Ishikawa (cell line): ENCODE results near the gene AGPAT2.

Experiments
- CEBPB ChIP-seq: IDR thresholded peaks from 2 replicates; pipeline ENCODE4 v1.6.1; 2012
- CREB1 ChIP-seq: IDR thresholded peaks from 2 replicates; pipeline ENCODE4 v1.6.1; 2012; ENCODE audit warnings: low read depth
- EGR1 ChIP-seq: IDR thresholded peaks from 2 replicates; pipeline ENCODE4 v1.6.1; 2012
- EP300 ChIP-seq: IDR thresholded peaks from 2 replicates; pipeline ENCODE4 v1.6.1; 2012; ENCODE audit warnings: borderline replicate concordance
- FOXM1 ChIP-seq: IDR thresholded peaks from 2 replicates; pipeline ENCODE4 v1.6.1; 2012; ENCODE audit warnings: low read depth, borderline replicate concordance
- NFIC ChIP-seq: IDR thresholded peaks from 2 replicates; pipeline ENCODE4 v1.6.1; 2012
- RAD21 ChIP-seq: IDR thresholded peaks from 2 replicates; pipeline ENCODE4 v1.6.1; 2012; ENCODE audit warnings: low read depth
- TAF1 ChIP-seq: IDR thresholded peaks from 2 replicates; pipeline ENCODE4 v1.6.1; 2012; ENCODE audit warnings: low read depth, mild to moderate bottlenecking
- TCF12 ChIP-seq: IDR thresholded peaks from 2 replicates; pipeline ENCODE4 v1.6.1; 2012; ENCODE audit warnings: low read depth
- TEAD4 ChIP-seq: IDR thresholded peaks from 2 replicates; pipeline ENCODE4 v1.6.1; 2012
- YY1 ChIP-seq: IDR thresholded peaks from 2 replicates; pipeline ENCODE4 v1.6.1; 2012; ENCODE audit warnings: low read depth
- ZBTB7A ChIP-seq: IDR thresholded peaks from 2 replicates; pipeline ENCODE4 v1.6.1; 2012; ENCODE audit warnings: low read depth
- TF ChIP-seq, protein P1 (sequence below): IDR thresholded peaks from 2 replicates; pipeline ENCODE4 v1.6.1; 2012; ENCODE audit warnings: low read depth, mild to moderate bottlenecking
- TF ChIP-seq, protein P2 (sequence below): IDR thresholded peaks from 2 replicates; pipeline ENCODE4 v1.6.1; 2012
- TF ChIP-seq, protein P3 (sequence below): IDR thresholded peaks from 2 replicates; pipeline ENCODE4 v1.6.1; 2012

Gene AGPAT2

DNA sequence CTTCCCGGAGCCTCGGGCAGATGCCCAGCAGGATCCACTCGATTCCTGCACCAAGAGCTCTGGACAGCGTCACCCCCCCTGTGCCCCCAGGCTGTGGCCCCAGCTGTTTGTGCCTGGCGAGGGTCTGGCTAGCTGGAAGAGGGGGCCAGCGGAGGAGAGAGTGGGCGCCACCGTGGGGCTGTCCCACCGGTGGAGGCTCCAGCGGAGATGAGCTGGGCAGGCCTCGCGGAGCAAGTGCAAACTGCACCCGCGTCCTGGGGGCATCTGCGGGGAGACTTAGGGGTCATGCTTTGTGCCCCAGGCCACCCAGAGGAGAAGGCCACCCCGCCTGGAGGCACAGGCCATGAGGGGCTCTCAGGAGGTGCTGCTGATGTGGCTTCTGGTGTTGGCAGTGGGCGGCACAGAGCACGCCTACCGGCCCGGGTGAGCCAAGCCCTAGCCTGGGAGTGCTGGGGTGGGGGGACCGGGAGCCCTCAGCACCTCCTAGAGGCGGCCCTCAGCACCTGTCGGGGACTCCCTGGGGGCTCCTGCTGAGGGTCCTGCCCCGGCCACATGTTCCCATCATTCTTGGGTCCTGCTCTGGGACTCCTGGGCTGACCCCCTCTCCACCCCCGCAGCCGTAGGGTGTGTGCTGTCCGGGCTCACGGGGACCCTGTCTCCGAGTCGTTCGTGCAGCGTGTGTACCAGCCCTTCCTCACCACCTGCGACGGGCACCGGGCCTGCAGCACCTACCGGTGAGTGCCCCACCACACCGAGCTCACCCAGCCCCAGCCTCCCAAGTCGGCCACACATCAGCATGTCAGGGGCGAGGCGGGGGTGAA, 19.1 kb downstream of the AGPAT2 start:
- TF ChIP-seq EP300 (no peak), FOXM1 (no peak), YY1 (no peak), EGR1 (no peak), NFIC (no peak), CREB1 (no peak), ZBTB7A (no peak), RAD21 (no peak), TCF12 (no peak)
- TF ChIP-seq, protein P1, sequence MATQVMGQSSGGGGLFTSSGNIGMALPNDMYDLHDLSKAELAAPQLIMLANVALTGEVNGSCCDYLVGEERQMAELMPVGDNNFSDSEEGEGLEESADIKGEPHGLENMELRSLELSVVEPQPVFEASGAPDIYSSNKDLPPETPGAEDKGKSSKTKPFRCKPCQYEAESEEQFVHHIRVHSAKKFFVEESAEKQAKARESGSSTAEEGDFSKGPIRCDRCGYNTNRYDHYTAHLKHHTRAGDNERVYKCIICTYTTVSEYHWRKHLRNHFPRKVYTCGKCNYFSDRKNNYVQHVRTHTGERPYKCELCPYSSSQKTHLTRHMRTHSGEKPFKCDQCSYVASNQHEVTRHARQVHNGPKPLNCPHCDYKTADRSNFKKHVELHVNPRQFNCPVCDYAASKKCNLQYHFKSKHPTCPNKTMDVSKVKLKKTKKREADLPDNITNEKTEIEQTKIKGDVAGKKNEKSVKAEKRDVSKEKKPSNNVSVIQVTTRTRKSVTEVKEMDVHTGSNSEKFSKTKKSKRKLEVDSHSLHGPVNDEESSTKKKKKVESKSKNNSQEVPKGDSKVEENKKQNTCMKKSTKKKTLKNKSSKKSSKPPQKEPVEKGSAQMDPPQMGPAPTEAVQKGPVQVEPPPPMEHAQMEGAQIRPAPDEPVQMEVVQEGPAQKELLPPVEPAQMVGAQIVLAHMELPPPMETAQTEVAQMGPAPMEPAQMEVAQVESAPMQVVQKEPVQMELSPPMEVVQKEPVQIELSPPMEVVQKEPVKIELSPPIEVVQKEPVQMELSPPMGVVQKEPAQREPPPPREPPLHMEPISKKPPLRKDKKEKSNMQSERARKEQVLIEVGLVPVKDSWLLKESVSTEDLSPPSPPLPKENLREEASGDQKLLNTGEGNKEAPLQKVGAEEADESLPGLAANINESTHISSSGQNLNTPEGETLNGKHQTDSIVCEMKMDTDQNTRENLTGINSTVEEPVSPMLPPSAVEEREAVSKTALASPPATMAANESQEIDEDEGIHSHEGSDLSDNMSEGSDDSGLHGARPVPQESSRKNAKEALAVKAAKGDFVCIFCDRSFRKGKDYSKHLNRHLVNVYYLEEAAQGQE = no peak
- TF ChIP-seq, protein P2, sequence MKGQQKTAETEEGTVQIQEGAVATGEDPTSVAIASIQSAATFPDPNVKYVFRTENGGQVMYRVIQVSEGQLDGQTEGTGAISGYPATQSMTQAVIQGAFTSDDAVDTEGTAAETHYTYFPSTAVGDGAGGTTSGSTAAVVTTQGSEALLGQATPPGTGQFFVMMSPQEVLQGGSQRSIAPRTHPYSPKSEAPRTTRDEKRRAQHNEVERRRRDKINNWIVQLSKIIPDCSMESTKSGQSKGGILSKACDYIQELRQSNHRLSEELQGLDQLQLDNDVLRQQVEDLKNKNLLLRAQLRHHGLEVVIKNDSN = no peak
- TF ChIP-seq, protein P3, sequence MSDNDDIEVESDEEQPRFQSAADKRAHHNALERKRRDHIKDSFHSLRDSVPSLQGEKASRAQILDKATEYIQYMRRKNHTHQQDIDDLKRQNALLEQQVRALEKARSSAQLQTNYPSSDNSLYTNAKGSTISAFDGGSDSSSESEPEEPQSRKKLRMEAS = no peak; the same call in 1 of the 2 replicates

DNA sequence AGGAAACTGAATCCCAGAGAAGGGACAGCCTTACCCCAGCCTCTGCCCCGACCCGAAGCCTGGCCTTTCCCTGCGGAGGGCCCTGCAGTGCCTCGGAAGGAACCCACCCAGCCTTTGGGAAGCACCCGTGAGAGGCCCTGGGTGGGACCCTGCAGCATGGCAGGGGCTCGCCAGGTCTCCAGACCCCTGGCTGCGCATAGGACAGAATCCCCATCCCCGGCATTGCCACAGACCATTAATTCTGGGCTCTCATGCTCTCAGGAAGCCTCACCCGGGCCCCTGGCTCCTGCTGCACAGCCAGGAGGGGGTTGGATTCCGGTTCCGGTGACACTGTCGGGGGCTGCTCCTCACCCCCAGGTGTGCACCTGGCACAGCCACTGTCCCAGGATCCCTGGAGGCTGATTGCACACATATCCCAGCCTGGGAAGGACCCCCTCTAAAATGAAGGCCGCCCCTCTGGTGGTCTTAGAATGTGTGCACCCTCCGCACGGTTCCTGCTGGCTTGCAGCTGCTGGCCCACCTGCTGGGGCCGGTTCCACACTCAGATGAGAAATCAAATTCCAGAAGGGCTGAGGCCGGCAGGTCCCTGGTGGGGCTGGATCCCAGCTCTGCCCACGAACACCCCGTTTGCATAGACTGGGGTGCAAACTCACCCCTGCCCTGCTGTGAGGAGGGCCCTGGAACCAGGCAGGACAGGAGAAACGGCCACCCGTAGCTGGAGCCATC, 19.9 kb downstream of the AGPAT2 start:
- no peak for TF ChIP-seq TAF1
- TF ChIP-seq EP300 = peak; percentile 59; the same call in 1 of the 2 replicates
- peak; percentile 33; the same call in 1 of the 2 replicates for TF ChIP-seq TCF12
- no peak for TF ChIP-seq CREB1
- TF ChIP-seq CEBPB = no peak
- TF ChIP-seq ZBTB7A = peak; percentile 50
- TF ChIP-seq NFIC = peak; percentile 22; the same call in 1 of the 2 replicates

DNA sequence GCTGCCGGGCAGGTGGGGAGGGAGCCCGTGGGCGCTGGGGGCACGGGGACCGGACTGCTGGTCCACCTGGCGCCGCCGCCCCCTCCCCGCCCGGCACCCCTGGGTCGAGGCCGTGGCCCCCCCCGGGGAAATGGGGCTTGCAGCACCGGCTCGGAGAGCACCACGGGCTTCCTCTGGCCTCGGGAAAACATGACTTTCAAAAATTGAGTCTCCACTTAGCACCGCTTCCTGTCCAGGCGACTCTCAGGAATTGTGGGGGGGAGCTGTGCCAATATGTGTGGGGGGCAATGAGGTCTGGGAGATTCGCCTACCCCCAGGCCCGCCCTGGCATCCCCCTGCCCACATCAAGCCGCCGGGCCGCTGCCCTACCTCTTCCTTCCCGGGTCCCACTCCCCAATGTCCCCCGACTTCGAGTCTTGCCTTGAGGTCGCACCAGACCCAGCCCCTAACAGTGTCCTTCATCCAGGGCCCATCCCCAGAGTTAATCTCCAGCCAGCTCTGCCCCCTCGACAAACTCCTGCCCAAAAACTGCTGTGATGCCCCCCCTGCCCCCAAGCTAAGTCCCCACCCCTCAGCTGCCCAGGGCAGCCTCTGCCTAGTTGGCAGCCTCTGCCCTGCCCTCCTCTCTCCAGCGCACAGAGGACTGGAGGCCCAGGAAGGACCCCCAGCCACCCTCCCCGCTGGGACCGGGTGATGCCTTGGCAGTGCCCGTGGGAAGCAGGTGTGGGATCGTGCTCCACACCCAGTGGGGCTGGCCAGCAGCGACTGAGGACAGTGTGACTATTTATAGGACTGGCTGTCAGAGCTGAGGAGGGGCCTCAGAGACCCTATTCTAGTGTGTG, 20.7 kb downstream of the AGPAT2 start:
- TF ChIP-seq, protein P2 = no peak
- TF ChIP-seq EGR1 (no peak), TCF12 (no peak), NFIC (no peak), ZBTB7A (no peak; the same call in 1 of the 2 replicates), CREB1 (no peak), EP300 (no peak), RAD21 (no peak), CEBPB (no peak), TAF1 (no peak), TEAD4 (no peak), YY1 (no peak), FOXM1 (no peak)
- TF ChIP-seq, protein P1 = no peak
- TF ChIP-seq, protein P3 = no peak

DNA sequence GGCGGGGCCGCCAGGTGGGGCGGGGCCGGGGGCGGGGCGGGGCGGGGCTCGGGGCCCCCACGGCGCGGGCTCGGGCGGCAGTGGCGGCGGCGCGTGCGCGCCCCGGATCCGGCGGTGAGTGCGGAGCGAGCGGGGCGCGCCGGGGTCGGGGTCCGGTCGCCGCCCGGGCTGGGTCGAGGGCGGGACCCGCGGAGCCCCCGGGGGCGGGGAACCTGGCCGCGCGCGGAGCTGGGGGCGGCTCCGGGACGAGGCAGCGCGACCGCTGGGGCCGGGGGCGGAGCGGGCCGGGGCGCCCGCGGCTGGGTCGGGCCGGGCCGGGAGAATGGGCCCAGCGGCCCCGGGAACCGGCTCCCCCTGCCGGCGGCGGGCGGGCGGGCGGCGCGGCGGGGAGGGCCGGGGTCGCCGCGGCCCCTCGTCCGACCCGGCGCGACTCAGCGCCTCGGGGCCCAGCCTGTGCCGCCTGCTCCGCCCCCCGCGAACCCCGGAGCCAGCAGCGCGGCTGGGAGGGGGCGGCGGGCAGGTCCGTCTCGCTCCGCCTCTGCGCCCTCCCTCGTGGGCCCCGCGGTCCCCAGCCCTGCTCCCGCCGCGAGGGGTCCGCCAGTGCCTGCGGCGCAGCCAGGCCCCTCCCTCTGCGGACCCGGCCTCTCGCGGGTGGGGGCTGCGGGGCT, 21.4 kb downstream of the AGPAT2 start:
- TF ChIP-seq FOXM1 = no peak
- no peak for TF ChIP-seq TCF12
- peak; percentile 55; the same call in 1 of the 2 replicates for TF ChIP-seq ZBTB7A

DNA sequence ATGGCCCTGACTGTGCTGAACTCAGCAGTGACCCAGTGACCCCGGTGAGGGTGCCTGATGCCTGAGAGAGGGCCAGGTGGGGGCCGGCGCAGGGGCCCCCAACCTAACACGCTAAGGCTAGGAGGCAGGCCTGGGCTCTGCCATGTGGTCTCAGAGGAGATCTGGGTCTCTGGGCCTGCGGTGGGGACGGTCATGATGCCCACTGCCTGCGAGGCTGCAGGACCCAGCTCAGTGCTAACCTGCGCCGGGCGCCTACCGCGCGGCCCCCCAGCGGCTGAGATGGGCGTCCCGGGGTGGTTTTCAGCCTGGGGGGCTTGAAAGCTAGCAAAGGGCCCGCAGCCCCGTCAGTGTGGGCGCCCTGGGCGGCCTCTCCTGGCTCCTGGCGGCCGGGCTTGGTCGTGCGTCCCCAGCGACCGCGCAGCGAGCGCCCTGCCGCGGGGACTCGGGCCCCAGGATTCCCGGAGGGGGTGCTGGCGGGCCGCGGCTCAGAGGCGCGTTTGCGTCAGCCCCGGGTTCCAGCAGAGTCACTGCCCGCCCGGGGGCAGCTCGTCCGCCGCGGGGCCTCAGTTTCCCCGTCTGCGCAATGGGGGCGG, 22.1 kb downstream of the AGPAT2 start:
- no peak for TF ChIP-seq TCF12
- TF ChIP-seq RAD21 = no peak
- TF ChIP-seq, protein P1 = no peak
- no peak for TF ChIP-seq ZBTB7A
- TF ChIP-seq TAF1 = no peak
- TF ChIP-seq EGR1 = no peak
- no peak for TF ChIP-seq EP300
- TF ChIP-seq YY1 = no peak
